H7 (cell line): ENCODE measurements around the gene CLUH. TPM values are rescaled to one million over a fixed set of nuclear protein-coding genes. Genes with fewer than 3 reads are reported as not detected.
A peak's percentile ranks its signal among the peaks of the same experiment; 100 is the strongest.

ENCODE experiments used
- DNase-seq: peaks from one replicate; pipeline ENCODE4 v3.0.0; 2012
- H3K27me3 ChIP-seq: 2 replicates; pipeline ENCODE4 v1.6.0; 2011; ENCODE audit warnings: mild to moderate bottlenecking, low read length; ENCODE audit not compliant: control insufficient read depth, insufficient read depth
- H3K36me3 ChIP-seq: replicated peaks from 2 replicates; pipeline ENCODE4 v1.5.1; 2011; ENCODE audit warnings: low read length; ENCODE audit not compliant: control insufficient read depth, insufficient read depth
- H3K4me3 ChIP-seq: 2 replicates; pipeline ENCODE4 v1.5.1; 2011; ENCODE audit warnings: low read depth, mild to moderate bottlenecking, control low read depth, low read length, moderate library complexity; ENCODE audit not compliant: insufficient read depth
- total RNA-seq: library from RNA; depleted of rRNA; stranded (reverse); fragments of >200 nt; shearing (Covaris generic); gene quantifications from 2 replicates; pipeline ENCODE4 v1.2.3, GENCODE V29; 2014

The CLUH gene
- total RNA-seq, 1 experiment from 2014 or later: 148 TPM

DNA sequence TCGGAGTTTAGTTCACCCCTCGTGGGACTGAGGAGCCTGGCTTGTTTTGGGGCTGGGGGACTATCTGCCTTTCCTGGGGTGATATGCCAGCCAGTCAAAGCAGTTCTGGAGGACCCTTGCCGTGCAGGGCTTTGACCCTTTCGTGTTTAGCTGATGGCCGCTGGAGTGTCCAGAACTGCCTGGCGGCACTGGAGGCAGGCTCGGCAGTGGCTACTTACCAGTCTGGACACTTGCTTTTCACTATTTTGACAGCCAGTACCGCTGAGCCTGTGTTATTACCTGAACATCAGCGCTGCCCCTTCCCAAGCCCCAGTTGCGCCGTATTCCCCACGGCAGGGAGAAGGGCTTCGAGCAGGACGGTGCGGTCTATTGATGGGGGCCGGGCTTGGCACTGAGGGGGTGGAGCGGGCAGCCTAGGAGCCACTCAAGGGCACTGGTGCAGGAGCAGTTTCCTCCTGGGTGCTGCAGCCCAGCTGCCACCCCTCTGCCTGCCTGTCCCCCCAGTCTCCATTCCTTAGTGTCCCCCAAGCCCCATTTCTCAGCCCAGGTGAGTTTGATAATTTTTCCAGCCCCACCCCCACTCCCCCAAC lies 19.3 kb upstream of the CLUH start:
- no peaks in the 10 kb centered on the region for H3K27me3 ChIP-seq
- no peak overlapping the region for H3K4me3 ChIP-seq
- H3K36me3 ChIP-seq: peaks cover 1% of the 10 kb centered on the region
- DNase-seq: peak; percentile 44

DNA sequence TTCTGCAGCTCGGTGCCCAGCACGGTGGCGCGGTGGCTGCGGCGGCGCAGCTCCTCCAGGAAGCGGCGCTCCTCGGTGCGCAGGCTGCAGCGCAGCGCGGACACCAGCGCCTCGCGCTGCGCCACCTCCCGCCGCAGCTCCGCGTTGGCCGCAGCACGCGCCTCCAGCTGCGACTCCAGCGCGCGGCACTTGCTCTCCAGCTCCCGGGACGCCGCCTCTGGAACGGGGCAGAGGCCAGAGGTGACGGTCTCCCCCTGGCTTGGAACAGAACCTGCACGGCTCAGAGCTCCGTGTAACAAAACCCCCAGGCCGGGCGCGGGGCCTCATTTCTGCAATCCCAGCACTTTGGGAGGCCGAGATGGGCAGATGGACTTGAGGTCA lies 13.2 kb upstream of the CLUH start:
- peak overlapping the region; percentile 28 for H3K4me3 ChIP-seq

DNA sequence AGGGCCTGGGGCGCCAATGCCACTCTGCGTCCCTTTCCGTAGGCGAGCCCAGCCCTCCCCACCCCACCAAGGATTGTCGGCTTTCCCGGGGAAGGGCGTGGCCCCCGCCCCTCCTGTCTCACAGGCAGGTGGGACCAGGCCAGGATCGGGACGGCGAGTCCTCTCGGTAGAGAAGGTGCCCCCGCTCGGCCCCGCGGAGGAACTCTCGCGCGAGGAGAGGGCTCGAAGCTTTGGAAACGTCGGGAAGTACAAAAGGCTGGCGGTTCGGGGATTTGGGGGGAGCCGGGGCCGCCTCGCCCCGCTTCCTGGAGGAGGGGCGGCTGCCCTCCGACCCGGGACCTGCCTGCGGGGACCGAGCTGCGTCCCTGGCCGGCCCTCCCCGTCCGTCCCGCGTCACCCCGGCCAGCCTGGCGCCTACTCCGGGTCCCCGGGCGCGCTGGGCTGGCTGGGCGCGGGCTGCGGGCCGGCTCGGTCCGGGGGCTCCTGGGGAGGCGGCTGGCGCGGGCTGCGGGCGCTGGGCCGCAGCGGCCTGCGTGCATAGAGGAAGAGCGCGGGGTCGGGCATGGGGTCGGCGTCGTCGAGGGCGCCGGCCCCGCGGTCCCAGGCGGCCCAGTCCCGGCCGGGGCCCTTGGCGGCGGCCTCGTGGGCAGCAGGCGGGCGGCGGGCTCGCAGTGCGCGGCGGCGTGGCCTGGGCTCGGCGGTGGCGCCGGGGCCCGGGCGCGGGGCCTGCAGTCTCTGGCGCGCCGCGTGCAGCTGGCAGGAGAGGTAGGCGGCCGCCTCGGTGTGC lies 12.6 kb upstream of the CLUH start:
- DNase-seq: peak; percentile 96

More for the DNA sequence above, 13.2 kb upstream of the CLUH start:
- no peaks in the 10 kb centered on the region; the same call in 1 of the 2 replicates for H3K36me3 ChIP-seq
- no peaks in the 10 kb centered on the region for H3K27me3 ChIP-seq
- peak; percentile 94 for DNase-seq

DNA sequence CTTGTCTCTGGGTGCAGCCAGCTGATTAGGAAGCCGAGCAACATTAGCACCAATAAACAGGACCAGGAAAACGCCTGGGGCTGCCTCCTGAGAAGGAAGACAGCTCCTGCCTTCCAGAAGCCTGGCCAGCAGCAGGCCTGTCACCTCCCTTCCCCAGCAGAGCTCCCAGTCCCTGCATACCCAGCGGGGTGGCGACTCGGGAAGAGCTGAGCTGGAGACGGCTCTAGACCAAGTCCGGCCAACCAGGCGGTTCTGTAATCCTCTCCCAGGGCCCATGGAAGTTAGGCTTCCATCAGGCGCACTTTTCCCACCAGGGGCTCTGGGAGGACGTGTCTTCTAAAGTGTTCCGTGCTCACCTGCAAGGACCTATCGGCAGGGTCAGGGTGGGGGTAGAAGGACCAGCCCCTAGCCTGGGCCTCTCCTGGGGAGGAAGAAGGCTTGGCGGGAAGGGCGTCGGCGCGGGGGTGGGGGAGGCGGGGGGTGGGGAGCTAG lies 12.0 kb upstream of the CLUH start:
- Histone ChIP-seq H3K36me3 (no peaks in the 10 kb centered on the region; the same call in 1 of the 2 replicates), H3K4me3 (peak overlapping the region; percentile 56), H3K27me3 (no peaks in the 10 kb centered on the region)
- no peak for DNase-seq

More for the DNA sequence above, 12.6 kb upstream of the CLUH start:
- Histone ChIP-seq H3K36me3 (no peaks in the 10 kb centered on the region; the same call in 1 of the 2 replicates), H3K27me3 (no peaks in the 10 kb centered on the region), H3K4me3 (peak overlapping the region; percentile 56)

DNA sequence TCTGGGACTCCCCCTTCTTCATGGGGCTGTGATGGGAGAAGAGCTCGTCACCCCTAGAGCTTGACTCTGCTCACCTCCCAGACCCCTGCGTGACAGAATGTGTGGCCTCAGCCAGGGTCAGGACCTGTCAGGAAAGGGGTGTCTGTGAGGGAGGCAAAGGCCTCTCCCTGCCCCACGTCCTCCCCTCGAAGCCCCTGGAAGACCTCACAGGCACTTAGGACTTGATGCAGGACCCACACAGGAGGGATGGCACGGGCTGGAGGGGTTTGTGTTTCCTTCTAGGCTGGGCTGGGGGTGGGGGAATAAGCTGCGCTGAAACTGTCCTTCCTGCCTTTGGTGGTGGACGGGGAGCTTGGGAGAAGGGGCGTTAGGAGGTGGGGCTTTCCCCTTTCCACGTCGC lies 11.0 kb upstream of the CLUH start:
- H3K36me3 ChIP-seq: no peaks in the 10 kb centered on the region; the same call in 1 of the 2 replicates
- H3K27me3 ChIP-seq: no peaks in the 10 kb centered on the region
- peak; percentile 67 for DNase-seq
- H3K4me3 ChIP-seq: no peak overlapping the region

DNA sequence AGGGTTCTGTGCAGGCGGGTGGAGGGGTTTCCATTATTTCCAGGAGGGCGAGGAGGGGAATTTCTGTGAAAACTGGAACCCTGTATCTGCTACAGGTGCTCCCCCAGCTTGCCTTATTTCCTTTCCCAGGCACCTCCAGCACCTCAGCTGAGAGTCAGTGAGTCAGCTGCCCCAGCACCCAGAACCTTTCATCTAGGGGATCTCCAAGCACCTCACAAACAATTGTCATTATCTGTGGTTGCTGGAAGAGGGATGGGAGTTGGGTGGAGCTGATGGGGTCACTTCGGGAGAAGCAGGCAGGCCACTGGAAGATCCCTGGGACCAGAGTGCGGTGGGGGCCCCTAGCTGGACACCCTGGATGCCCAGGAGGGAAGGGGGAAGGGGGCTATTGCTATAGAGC lies 10.0 kb upstream of the CLUH start:
- no peak overlapping the region for H3K4me3 ChIP-seq
- no peaks in the 10 kb centered on the region for H3K27me3 ChIP-seq
- no peaks in the 10 kb centered on the region for H3K36me3 ChIP-seq
- DNase-seq: no peak

DNA sequence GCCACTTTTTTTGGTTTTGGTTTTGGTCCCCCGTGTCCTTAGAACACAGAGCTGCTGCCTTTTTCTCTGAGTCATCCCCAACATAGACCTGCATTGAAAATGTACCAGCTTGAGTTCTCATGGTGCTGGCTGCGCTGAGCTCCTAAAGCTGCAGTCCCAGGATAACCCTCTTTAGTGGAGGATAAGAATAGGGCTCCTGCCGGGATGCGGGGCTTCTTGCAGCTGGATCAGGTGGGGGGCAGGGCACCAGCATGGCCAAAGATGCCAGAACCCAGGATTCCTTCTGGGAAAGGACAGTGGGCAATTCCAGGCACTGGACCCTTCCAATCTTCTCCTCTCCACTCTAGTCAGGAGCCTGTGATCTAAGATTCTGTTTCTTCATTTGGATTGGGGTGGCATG lies 8.3 kb upstream of the CLUH start:
- Histone ChIP-seq H3K36me3 (no peaks in the 10 kb centered on the region), H3K27me3 (no peaks in the 10 kb centered on the region), H3K4me3 (no peak overlapping the region)
- DNase-seq: peak; percentile 67

DNA sequence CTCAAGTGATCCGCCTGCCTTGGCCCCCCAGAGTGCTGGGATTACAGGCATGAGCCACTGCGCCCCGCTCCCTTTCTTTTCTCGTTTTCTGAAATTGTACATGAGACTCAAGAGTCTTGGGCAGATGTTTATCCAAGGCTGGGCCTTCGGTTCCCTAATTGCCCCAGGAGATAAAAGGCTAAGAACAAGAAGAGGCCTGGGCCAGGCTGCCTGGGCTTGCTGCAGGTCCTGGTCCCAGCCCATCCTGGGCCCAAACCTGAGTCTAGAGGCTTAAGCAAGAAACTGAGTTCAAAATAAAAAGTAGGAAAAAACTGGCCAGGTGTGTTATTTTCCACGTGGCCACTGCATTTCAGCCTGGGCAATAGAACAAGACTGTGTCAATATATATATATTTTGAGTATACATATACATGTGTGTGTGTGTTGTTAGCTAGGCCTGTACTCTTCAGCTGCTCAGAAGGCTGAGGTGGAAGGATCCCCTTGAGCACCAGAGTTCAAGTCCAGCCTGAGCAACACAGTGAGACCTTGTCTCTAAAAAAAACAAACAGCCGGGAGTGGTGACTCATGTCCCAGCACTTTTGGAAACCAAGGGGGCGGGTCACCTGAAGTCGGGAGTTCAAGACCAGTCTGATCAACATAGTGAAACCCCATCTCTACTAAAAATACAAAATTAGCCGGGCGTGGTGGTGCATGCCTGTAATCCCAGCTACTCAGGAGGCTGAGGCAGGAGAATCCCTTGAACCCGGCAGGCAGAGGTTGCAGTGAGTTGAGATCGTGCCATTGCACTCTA lies 6.8 kb upstream of the CLUH start:
- no peak for DNase-seq
- Histone ChIP-seq H3K36me3 (no peaks in the 10 kb centered on the region), H3K4me3 (no peak overlapping the region), H3K27me3 (no peaks in the 10 kb centered on the region)

DNA sequence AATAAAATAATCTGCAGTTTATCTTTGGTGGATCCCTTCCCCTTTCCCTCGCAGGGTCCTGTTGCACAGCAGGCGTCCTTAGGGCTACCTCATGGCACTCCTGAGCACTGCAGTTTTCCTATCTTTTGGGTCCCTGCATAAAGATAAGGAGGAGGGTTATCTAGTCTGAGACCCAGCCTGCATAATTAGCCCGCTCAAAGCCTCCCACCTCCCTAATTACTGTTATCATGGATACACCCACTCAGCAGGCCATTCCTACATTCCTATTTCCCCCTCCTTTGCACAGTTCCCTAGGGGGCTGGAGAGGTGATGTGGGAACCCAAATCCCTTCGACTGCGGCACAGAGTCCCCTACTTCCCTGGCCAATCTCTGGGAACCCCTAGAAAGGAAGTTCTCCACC lies 5.1 kb upstream of the CLUH start:
- Histone ChIP-seq H3K4me3 (no peak overlapping the region), H3K36me3 (no peaks in the 10 kb centered on the region), H3K27me3 (peaks cover 2% of the 10 kb centered on the region)
- peak; percentile 43 for DNase-seq

DNA sequence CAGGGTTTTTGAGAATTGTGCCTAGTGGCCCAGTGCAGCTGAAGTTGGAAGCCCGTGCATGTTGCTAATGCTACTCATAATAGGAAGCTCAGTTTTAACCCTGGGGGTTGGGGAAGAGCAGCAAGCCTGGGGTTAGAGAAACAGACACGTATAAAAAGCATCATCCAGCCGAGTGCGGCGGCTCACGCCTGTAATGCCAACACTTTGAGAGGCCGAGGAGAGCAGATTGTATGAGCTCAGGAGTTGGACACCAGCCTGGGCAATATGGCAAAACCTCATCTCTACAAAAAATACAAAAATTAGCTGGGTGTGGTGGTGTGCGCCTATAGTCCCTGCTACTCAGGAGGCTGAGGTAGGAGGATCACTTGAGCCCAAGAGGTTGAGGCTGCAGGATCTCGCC lies 2.3 kb upstream of the CLUH start:
- no peak for DNase-seq
- Histone ChIP-seq H3K4me3 (no peak overlapping the region), H3K36me3 (no peaks in the 10 kb centered on the region), H3K27me3 (peaks cover 5% of the 10 kb centered on the region)

DNA sequence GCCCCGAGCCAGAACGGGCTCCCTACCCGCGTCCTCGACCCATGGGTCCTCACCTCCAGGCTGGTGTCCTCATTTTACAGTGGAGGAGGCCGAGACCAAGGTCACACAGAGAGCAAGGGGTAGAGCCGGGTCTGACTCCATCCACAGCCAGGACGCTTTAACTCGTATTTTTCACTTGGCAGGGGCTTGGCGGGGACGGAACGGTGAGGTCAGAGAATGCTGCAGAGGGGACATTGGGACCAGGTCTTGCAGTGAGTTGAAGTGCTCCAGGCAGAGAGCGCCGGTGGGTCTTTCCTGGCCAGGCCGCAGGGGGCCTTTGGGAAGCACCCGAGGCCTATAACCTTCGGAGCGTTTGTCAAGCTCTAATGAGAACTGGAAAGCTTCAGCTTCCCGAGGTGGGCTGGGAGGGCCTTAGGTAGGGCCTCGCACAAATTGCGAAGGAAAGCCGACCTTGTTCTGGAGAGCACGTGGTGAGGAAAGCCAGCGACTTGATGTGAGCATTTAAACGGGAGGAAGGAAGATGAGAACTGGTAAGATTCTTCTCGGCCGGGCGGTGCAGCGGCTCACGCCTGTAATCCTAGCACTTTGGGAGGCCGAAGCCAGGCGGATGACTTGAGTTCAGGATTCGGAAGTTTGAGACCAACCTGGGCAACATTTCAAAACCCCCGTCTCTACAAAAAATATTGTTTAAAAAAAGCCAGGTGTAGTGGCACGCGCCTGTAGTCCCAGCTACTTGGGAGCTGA lies 908 bp upstream of the CLUH start:
- peaks cover 5% of the 10 kb centered on the region for H3K27me3 ChIP-seq
- no peak for DNase-seq
- peak overlapping the region; percentile 71 for H3K4me3 ChIP-seq
- no peaks in the 10 kb centered on the region for H3K36me3 ChIP-seq

DNA sequence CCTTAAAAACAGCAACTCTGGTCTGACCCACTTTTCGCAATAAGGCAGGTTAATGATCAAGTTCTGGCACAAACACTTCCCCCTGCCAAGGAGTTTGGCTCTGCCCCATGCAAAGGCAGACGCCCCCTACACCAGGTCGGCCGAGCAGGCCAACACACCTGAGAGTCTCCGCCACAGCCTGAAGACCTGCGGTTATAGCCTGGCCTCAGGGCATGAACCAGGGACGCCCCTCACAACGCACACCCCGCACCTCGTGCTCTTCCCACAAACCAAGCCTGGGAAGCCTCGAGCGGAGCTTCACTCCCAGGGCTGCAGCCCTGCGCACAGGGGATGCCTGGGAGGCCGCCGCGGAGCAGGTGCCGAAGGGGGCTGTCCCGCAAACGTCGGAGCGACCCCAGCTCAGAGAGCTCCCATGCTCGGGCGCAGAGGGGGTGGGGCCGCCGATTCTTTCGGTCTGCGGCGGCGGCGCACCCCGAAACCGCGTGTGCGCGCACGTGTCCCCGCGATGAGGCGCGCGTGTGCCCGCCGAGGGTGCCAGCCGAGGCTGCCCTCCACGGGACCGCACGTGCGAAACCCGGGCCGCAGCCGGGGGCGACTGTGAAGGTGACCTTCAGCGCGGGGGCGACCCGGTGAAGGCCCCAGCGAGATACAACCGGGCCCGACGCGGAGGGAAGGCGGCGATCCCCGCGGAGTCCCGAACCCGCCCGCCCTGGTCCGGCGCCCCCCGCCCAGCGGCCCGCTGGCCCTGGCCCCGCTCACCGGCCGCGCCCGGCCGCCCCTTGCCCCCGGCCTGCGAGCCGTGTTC lies 559 bp downstream of the CLUH start:
- H3K27me3 ChIP-seq: peaks cover 5% of the 10 kb centered on the region
- H3K36me3 ChIP-seq: no peaks in the 10 kb centered on the region
- peak overlapping the region; percentile 71 for H3K4me3 ChIP-seq
- DNase-seq: peak; percentile 87

DNA sequence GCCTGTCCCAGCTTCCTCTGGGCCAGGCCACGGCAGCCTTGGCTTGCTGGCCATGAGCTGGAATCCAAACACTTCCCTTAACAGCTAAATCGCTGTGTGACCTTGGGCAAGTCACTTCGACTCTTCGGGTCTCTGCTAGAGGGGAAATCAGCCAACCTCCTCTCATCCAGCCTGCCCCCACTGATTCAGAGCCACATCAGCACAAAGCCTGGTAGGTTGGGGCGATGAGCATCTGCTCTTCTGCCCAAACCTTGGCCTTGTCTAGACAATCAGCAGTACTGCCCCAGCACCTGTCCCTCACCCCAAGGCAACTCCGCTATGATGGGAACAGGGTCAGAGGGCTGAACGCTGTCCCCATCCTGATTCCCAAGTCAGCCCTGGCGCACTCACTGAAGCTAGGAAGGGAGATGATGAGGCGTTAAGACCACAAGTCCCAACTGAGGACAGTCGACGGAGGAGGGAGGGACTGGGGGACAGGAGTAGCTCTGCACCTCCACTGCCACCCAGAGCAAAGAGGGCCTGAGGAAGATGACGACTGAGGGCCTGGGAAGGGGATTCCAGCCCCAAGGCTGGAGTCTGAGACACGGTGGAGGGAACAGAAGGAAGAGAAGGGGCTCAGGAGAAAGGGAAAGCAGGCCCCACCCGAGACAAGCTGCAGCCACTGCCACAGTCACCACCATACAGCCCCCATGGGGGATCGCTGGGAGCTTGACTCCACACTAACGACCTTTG lies 1.3 kb downstream of the CLUH start:
- DNase-seq: no peak
- H3K4me3 ChIP-seq: peak overlapping the region; percentile 71
- H3K27me3 ChIP-seq: peaks cover 5% of the 10 kb centered on the region
- no peaks in the 10 kb centered on the region for H3K36me3 ChIP-seq
